ENCODE measurements around the gene PUDP.

- TF ChIP-seq CTCF (IDR thresholded peaks at IDR 0.05) (no peak), POLR2A (IDR thresholded peaks at IDR 0.05) (no peak)
These were observed 93.4 kb downstream of the PUDP start for GRCh38 chrX:7054219-7055216.

All from adrenal gland (tissue), 5 donors.